HK-2 (cell line): ENCODE data around the gene IQCE.
"Not testable (repeated sequence)": the region's sequence is repeated elsewhere in the genome, so short reads cannot be mapped to it uniquely, and the experiment has no call there.

Experiments
- DNase-seq: peaks from one replicate; pipeline ENCODE4 v3.0.0-alpha.2; 2018; ENCODE audit not compliant: unreplicated experiment

Gene IQCE

DNA sequence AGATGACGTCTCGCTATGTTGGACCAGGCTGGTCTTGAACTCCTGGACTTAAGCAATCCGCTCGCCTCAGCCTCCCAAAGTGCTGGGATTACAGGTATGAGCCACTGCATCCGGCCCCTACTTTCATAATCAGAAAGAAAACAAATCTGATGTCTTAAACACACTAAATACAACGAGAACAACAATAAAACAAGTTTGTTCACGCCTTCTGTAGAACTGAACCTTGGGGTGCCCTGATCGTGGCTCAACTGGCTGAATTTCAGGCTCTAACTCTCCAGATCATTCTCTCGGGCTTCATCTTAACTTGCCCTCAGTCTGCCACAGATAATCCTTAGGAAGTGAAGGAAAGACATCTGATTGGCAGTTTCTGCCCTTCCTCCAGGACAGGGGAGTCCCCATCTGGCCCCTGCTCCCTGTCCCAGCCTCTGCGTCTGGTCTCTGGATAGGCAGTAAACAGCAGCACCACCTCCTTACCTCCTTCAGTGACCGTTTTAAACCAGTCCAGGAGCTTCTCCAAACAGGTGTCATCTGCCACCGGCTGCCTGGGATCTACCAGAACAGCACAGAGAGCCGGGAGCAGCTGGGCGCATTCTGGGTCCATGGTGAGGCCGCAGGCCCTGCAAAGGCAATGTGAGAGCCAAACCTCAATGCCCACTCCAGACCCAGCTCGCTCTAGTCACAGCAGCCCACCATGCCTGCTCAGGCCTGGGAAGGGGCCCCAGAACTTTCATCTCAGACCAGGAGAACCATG lies 4.8 kb upstream of the IQCE start:
- DNase-seq = no peak

DNA sequence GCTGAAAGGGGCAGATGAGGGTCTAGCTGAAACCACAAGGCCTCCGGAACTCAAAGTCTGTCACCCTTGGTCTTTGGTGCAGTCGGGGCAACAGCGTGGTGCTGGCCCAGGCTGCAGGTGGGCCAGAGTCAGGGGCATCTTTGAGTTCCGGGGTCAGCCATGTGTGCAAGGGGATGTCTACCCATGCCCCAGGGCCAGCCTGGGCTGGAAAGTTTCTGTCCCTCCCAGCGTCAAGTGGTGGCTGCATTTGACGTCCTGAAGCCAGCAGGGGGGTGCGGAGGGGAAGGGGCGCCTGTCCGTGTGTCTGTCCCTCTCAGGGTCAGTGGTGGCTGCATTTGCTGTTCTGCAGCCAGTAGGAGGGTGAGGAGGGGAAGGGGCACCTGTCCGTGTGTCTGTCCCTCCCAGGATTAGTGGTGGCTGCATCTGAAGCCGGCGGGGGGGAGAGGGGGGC lies 4.1 kb upstream of the IQCE start:
- DNase-seq = peak; percentile 21

DNA sequence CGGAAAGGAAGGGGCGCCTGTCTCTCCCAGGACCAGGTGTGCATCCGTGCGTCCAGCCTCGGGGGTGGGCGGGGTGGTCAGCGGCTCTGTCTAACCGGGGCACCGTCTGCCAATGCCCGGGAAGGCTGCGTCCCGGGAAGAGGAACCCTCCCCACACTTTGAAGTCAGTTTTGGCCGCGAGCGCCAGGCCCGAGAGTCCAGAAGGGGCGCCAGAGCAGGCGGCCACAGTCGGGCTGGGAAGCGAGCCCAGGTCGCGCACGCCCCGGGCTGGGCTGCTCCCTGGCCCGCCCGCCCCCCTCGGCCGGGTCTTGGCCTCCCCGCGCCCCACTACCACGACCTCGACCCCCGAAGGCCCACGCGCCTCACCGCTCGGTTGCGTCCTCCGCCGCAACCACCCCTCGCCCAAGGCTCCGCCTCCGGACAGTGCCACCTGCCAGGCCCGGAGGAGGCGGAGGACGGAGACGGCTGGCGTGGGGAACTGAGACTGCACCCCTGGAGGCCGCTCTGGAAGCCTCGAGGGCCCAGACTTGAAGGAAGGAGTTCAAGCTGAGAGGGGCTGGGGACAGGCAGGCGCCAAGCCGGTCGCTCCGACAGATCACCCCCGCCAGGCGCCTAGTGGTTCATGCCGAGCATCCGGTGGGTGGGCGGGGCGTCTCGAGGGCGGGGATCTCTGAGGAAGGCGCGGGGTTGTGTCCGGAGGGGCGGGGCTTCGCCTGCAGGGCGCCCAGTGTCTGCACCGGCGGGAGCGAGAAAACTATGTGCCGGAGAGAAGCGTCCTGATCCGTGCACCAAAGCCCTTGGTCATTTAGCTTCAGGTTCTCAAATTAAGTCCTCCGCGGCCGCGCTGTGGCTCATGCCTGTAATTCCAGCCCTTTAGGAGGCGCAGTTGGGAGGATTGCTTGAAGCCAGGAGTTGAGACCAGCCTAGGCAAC lies 3.4 kb upstream of the IQCE start, which contains the start of gene BRAT1:
BRAT1 (minus strand) TSS at position 404 of the 932 bp plus-strand sequence. CDS start 1,093 bp downstream, outside the sequence.
- DNase-seq = peak; percentile 98

DNA sequence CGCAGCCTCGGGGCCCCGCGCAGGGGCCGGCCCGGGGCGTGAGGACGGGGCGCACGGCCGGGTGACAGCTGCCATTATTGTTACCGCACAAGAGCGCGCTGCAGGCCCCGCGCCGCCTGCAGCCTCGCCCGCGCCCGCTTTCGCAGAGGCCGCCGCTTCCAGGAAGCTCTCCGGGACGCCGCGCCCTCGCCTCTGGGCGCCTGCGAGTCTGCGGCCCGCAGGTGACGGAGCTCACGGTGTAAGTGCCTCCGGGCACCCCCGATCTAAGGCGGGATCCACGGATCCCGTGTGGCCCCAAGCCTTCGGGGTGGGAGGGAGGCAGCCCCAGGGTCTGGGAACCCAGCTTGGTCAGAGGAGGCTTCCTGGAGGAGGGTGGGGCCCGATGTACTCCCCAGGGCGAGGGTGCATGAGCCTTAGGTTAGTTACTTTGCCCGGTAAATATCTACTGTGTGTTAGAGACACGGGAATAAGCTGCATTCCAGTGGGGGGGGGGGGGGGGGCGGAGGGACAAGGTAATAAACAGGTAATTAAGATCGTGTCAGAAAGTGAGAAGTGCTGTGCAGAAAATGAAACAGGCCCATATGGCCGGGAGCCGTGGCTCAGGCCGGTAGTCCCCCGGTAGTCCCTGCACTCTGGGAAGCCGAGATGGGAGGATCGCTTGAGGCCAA lies 638 bp downstream of the IQCE start:
- peak; percentile 42 for DNase-seq

DNA sequence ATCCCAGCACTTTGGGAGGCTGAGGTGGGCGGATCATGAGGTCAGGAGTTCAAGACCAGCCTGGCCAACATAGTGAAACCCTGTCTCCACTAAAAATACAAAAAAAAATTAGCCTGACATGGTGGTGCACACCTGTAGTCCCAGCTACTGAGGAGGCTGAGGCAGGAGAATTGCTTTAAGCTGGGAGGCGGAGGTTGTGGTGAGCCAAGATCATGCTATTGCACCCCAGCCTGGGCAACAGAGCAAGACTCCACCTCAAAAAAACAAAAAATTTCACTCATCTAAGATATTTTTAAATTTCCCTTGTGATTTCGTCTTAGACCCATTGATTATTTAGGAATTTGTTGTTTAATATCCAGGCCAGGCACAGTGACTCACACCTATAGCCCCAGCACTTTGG lies 5.2 kb downstream of the IQCE start:
- not testable (repeated sequence) for DNase-seq

DNA sequence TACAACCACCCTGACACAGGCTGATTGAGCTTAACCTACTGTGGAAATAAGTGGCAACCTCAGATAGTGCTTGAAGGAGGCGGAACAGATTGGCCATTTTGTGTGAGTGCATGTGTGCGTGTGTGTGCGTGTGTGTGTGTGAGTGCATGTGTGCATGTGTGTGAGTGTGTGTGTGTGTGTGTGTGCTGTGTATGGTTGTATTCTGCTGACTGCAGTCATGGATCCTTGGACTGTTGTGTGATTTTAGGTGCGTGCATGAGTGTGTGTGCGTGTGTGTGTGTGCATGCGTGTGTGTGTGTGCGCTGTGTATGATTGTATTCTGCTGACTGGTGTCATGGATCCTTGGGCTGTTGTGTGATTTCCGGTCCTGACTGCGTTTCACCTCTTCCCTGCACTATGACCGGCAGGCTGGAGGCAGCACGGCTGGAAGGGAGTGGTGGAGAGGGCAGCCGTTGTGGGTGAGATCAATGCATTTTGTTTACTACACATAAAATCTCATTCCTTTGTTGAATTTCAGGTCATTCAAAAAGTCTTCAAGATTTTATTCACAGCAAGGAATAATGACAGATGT lies 6.3 kb downstream of the IQCE start:
- DNase-seq = no peak

DNA sequence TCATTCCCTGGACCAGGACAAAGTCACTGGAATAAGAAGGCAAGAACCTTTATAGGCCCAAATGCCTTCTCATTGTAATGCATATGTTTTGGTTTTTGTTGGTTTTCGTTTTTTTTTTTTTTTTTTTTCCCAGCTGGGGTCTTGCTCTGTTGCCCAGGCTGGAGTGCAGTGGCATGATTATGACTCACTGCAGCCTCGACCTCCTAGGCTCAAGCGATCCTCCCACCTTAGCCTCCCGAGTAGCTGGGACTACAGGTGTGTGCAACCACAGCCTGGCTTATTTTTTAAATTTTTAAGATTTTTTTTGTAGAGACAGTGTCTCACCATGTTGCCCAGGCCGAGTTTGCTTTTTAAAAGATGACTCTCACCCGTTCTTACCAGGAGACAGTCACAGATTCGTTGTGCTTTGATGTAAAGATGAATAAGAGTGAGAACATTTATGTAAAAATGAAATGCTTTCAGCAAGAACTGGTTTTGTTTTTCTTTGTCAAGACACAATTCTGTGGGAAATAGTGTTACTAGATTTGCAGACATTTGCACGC lies 7.6 kb downstream of the IQCE start:
- DNase-seq = no peak

DNA sequence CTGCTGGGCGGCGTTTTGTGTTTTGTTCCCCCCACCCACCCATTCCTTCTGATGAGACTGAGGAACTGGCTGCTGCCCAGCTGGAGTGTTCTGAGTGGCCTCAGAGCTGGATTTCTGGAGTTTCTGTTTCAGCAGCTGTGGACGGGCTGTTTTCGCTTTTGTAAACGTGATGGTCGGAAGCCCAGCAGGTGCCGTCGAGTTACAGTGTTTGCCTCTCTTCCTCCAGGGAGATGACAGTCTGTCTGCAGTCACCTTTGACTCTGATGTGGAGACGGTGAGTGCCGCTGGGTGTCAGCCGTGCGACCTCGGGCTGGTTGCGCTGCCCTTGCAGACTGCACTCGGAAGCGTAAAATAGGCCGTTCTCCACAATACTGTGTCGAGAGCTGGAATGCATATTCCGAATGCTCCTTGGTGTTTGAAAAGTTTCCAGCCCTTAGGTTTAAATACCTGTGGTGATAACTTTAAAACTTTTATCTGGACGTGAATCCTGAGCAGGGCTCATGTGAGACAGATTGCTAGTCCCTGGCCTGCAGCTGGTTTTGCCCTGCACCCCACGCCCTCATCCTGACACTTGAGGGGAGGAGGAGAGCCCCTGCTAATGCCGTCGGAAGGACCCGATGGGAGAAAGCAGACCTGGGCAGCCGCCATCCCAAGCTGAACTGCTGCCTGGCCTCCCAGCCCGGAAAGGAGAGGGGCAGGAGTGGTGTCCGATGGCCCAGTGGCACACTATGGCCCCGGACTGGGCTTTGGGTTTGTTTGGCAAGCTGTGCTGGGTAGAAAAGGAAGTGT lies 8.3 kb downstream of the IQCE start:
- no peak for DNase-seq

DNA sequence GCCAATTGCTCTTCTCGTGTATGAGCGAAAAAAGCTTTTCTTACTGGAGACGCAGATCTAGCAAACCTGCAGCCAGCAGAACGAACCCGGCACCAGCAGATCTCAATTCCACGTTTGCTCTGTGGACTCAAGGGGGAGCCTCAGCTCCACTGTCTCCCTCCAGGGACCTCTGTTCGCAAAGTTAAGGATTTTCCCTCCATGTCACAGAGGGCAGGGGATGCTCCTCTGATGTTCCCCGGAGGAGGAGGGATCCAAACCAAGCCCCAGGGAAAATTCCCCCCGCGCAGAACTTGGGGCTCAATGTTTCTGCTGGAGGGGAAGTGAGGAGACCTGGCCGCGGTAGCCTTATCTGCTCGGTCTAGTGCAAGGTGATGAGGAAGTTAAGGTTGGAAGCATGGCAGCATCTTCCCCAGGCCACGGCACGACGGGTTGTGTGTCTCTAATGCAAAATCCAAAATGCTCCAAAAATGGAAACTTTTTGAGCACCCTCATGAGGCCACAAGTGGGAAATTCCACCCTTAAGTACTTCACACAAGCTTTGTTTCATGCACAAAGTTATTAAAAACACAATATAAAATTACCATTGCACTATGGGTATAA lies 9.0 kb downstream of the IQCE start:
- DNase-seq = no peak

DNA sequence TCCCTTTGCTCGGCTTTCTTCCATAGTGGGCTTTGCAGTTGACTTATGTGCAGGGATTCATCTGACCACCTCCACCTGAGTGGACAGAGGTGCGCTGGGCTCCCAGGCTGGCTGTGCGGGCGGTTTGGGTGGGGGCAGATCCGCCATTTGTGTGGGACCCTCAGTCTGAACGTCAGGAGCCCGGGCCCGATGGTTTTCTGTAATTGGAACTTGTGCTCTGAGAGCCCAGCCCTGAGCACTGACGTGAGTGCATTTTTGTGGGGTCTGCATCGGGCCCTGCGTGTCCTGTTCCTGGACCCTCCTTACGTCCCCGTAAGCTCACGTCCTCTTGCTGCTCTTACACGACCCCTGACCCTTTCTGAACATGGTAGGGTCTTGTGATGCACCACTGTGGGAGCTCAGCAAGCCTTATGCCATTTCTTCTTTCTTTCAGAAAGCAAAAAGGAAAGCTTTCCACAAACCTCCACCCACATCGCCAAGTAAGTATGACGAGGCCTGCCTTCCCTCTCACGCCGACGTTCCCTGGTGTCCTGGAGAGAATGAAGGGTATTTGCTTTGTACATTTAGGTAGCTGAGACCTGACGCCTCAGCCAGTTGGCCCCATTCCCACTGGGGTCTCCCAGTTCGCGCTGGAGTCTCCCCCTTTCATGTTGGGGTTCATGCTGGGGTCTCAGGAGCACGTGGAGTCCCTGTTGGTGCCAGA lies 9.9 kb downstream of the IQCE start:
- DNase-seq = no peak

DNA sequence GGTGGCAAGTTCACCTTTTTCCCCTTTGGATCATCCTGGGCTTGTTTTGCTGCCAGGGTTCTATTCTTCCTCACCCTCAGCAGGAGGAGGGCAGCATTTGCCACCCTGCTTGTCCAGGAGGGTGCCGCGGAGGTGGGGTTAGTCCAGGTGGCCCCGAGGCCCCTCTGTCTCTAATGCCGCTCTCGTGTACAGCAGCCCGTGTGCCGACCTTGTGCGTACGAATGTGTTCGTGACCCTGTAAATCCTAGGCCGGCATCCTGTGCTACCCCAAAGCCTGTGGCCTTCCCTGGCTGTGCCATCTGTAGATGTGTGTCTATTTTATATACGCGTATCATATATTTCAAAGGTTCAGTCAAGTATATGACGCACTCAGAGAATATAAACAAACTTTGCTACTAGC lies 10.6 kb downstream of the IQCE start:
- DNase-seq = no peak

DNA sequence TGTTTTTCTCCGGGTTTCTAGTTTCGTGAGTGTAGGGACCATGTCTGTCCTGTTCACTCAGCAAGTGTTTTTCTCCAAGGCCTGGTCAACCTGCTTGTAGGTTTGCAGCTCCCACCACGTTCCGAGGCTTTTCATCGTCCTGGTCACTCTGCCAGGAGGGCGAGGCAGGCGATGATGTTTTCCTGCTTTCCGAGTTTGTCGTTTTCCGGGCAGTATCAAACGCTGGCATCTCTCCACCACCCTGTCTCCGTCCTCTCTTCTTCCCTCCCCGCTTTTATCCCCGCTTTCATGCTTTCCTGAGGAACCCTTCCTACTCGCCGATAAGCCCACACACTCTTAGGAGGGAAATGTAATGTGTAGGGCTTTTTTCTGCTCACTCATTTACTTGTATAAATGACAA lies 11.2 kb downstream of the IQCE start:
- DNase-seq = no peak

DNA sequence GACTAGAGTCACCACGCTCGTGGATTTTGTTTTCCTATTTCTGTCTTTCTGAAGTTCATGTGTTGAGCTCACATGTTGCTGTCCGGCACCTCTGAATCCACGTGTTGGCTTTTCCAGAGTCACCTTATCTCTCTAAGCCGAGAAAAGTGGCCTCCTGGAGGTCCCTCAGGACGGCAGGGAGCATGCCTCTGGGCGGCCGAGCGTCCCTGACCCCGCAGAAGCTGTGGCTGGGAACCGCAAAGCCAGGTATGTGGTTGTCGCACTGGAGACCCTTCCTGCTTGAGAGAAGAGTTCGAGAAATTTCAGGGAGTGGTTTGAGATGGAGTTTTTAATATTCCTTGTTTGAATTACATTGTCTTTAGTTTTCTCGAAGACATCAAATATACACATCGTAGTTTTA lies 12.6 kb downstream of the IQCE start:
- no peak for DNase-seq

DNA sequence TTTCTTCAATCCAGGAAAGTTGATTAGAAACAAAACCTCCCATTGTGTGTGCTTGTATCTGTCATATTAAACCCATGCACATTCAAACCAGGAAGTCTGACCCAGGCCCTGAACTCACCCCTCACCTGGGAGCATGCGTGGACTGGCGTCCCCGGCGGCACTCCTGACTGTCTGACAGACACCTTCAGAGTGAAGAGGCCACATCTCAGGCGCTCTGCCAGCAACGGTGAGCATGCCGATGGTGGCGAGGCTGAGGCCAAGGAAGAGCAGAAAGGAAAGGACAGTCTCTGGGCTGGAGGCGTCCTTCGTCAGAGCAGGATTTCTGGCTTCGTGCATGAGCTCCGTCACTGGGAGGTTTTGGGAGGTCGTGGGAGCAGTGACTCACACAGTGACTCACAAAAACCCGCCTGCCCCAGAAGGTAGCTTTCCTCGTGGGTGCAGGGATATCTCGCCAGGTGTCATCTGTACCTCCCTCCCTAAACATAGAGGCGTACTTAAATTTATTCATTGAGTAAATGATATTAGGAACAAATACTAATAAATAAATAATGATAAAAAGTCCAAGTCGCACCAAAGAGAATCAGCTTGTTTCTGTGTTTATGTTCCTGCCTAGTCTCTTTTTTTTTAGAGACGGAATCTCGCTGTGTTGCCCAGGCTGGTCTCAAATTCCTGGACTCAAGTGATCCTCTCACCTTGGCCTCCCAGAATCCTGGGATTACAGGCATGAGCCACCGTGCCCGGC lies 13.5 kb downstream of the IQCE start:
- peak; percentile 51 for DNase-seq

DNA sequence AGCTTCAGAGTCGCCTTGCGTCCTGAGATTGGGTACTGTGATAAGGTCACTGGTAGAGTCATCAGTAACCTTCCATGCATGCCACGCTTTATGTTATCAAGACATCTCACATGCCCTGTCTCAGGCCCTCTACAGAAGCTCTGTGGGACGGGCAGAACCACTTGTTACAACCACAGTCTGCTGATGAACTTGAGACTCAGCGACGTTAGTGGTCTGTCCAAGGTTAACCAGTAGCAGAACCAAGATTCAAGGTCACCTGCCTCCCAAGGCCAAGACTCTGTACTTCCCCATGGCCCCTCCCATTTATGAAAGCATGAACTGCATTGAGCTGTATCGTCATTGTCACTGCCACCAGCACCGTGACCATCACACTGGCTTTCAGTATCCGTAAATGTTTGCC lies 15.0 kb downstream of the IQCE start:
- no peak for DNase-seq

DNA sequence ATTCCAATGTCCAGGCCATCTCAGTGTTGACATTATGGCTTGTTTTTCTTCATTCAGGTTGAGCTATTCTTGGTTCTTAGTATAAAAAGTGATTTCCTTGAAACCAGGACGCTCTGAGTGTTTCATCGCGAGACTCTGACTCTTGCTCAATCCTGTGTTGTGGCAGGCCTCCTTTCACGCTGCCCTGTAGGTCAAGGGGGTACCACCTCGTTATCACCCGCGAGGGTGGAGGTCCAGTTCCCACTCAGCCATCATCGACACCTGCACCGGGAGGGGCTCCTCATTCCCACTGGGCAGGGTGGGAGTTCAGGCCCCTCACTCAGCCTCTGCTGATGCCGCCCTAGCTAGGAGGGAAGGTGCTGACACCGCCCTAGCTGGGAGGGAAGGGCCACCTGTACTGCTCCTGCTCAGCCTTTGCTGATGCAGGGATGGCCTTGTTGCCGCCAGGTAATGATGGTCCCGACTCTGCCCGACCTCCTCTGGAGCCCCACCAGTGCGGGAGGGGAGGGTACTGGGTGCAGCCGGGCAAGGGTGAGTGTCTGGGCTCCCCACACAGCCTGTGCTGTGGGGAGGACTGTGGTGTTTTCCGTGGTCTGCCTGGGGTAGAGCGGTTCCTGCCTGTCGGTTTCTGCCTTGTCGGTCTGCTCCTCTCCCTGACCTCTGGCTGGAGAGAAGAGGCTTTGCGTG lies 16.4 kb downstream of the IQCE start:
- no peak for DNase-seq

DNA sequence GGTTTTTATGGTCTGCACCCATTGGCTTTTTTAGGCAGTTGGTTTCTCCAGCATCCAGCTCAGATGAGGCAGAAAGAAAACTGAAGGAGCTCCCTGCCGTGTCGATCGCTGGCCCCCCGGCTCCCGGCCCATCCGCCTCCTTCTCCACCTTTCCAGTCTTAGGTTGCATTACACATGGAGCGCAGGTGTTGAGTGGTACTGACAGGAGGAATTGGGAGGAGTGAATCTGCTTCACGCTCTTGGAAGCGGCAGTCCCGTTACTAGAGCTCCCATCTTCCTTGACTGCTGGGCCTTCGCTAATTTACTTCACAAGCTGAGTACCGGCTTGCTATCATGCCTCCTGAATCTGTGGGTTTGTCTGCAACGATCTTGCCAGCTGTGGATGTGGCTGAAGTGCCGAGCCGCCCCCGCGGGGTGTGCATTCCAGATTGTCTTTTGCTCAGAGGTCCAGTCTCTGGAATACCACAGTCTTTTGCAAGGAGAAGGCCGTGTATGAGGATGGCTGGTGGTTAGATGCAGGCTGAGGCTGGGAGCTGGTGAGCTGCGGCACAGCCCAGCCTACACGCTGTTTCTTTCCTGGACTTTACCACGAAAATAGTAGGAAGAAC lies 17.1 kb downstream of the IQCE start:
- DNase-seq = no peak
